Adrenal gland (tissue), 12 donors: ENCODE data around the gene DOCK1. TPM values are rescaled to one million over a fixed set of nuclear protein-coding genes. Genes with fewer than 3 reads are reported as not detected.
"Not testable (repeated sequence)": the region's sequence is repeated elsewhere in the genome, so short reads cannot be mapped to it uniquely, and the experiment has no call there.

Experiments used
- DNase-seq, 7 donors: peaks; one replicate each; pipeline ENCODE4 v3.0.0-alpha.2; 2019 to 2020
- H3K27ac ChIP-seq, 5 donors: fragments of 200-600 bp; sonication (generic) in 4 of 5; 1 replicate in 3 of 5; 2 replicates in 2 of 5; pipeline versions ENCODE4 v1.5.1 to v1.8.0; 2016 to 2020; ENCODE audit warnings: mild to moderate bottlenecking in 1 of 5
- H3K27me3 ChIP-seq: fragments of 200-600 bp; 2 replicates; pipeline ENCODE4 v1.8.0; 2021
- H3K36me3 ChIP-seq, 2 donors: fragments of 200-600 bp; replicated peaks in 1 of 2; 1 replicate in 1 of 2; 2 replicates in 1 of 2; pipeline versions ENCODE4 v1.5.1 to v1.8.0; 2018 to 2022
- H3K4me1 ChIP-seq, 2 donors: fragments of 200-600 bp; replicated peaks in 1 of 2; 1 replicate in 1 of 2; 2 replicates in 1 of 2; pipeline versions ENCODE4 v1.5.1 to v1.8.0; 2018 to 2021
- H3K4me3 ChIP-seq, 4 donors: fragments of 200-600 bp; sonication (generic) in 3 of 4; one replicate each; pipeline ENCODE4 v1.5.1; 2016 to 2018
- H3K9me3 ChIP-seq, 3 donors: fragments of 200-600 bp; sonication (generic) in 1 of 3; replicated peaks in 1 of 3; 1 replicate in 2 of 3; 2 replicates in 1 of 3; pipeline versions ENCODE4 v1.5.1 to v1.8.0; 2016 to 2021
- CTCF ChIP-seq, 6 experiments: fragments of 450-650 bp in 4 of 6; fragments of 200-600 bp in 2 of 6; sonication (generic) in 1 of 6; IDR thresholded peaks; 1 replicate in 5 of 6; 2 replicates in 1 of 6; pipeline versions ENCODE4 v1.5.1 to v1.8.0; 2016 to 2021; ENCODE audit warnings: antibody characterized with exemption in 6 of 6, mild to moderate bottlenecking in 2 of 6, moderate library complexity in 1 of 6
- POLR2A ChIP-seq, 2 donors: fragments of 450-650 bp; IDR thresholded peaks; one replicate each; pipeline ENCODE4 v1.6.1; 2017; ENCODE audit warnings: antibody characterized with exemption in 2 of 2, mild to moderate bottlenecking in 2 of 2, moderate library complexity in 1 of 2
- WGBS, 4 donors: extraction: QIAGEN DNeasy Blood & Tissue Kit in 2 of 4; methylation state at CpG; one replicate each; pipeline versions ENCODE4 v1.1.5 to v1.1.7; 2013 to 2017; 5-methylcytosine and 5-hydroxymethylcytosine counted together
- intact Hi-C, 2 donors: fragments of 100-400 bp; cut with DNase I; formaldehyde crosslinking; loops; one replicate each; pipeline versions ENCODE4 v1.14.1 to v1.15.0; 2022 to 2023
- polyA plus RNA-seq, 3 donors: library from polyadenylated mRNA; stranded (reverse); fragments of 200-250 nt in 2 of 3; fragments of 350-450 nt in 1 of 3; fragmentation: Illumina TruSeq in 1 of 3; extraction: RNeasy Lipid Tissue Mini Kit (QIAGEN cat#74804) in 1 of 3; gene quantifications; one replicate each; pipeline ENCODE4 v1.2.3, GENCODE V29; 2013 to 2014
- total RNA-seq, 9 donors: library from RNA; depleted of rRNA in 4 of 9; stranded (reverse); fragments of >200 nt in 4 of 9; fragments of 120-200 nt in 1 of 9; fragmentation: NEBNext Ultra II Directional in 1 of 9; extraction: Animal tissue kit (Norgen Biotek cat#: 25700) in 1 of 9; gene quantifications; one replicate each; pipeline versions ENCODE4 v1.1.0 to v1.2.4, GENCODE V29; 2013 to 2023
- donor health status: healthy with polysubstance abuse.
- donor health status: Bipolar disorder and iron deficiency.
- donor health status: DM: yes; HTN: yes; CAD: no.
- donor health status: DM: no; HTN: no; CAD: no.
- donor health status: DM: no; HTN: no; CAD: no.
- donor health status: DM: yes; HTN: yes; CAD: no.

The DOCK1 gene
- total and polyA plus RNA-seq, 12 donors = 8.1 to 30.4 (median 21.6) TPM

- H3K27me3 ChIP-seq = no peaks in the 10 kb centered on the region
- WGBS, 4 donors = 95 to 99% (median 97%) methylated on average over 6 of the region's 6 CpGs
- DNase-seq = no peak
- intact Hi-C loops = no loop called here
- no peaks in the 10 kb centered on the region for H3K36me3 ChIP-seq
- no peak overlapping the region for H3K27ac ChIP-seq
- TF ChIP-seq POLR2A (IDR thresholded peaks at IDR 0.05) (no peak), CTCF (IDR thresholded peaks at IDR 0.05) (no peak)
- H3K4me1 ChIP-seq = no peaks in the 10 kb centered on the region
- H3K9me3 ChIP-seq = no peaks in the 10 kb centered on the region
- H3K4me3 ChIP-seq = no peak overlapping the region
These were observed 391.5 kb downstream of the DOCK1 start for GRCh38 chr10:127296696-127297095.

- H3K27me3 ChIP-seq = no peaks in the 10 kb centered on the region
- intact Hi-C loops = no loop called here
- no peak for DNase-seq
- no peak overlapping the region for H3K27ac ChIP-seq
- H3K4me1 ChIP-seq = no peaks in the 10 kb centered on the region
- WGBS, 4 donors = 75 to 90% (median 86%) methylated on average over 4 of the region's 4 CpGs
- no peak for TF ChIP-seq CTCF (IDR thresholded peaks at IDR 0.05)
- no peak for TF ChIP-seq POLR2A (IDR thresholded peaks at IDR 0.05)
- H3K9me3 ChIP-seq = no peaks in the 10 kb centered on the region
- H3K4me3 ChIP-seq = no peak overlapping the region
- H3K36me3 ChIP-seq = no peaks in the 10 kb centered on the region
These were observed 393.2 kb downstream of the DOCK1 start for GRCh38 chr10:127298381-127298780.

- H3K9me3 ChIP-seq, H3K4me3 ChIP-seq, H3K27me3 ChIP-seq, H3K36me3 ChIP-seq, H3K4me1 ChIP-seq, intact Hi-C loops, DNase-seq, H3K27ac ChIP-seq: not testable (repeated sequence)
- 95 to 100% (median 96%) methylated on average over 11 of the region's 11 CpGs for WGBS, 4 donors
These were observed 394.0 kb downstream of the DOCK1 start for GRCh38 chr10:127299192-127299591.

GRCh38 chr10:127299956-127300689 is 394.9 kb downstream of the DOCK1 start:
- Histone ChIP-seq H3K9me3 (no peaks in the 10 kb centered on the region), H3K27me3 (no peaks in the 10 kb centered on the region), H3K36me3 (no peaks in the 10 kb centered on the region), H3K27ac (no peak overlapping the region), H3K4me3 (no peak overlapping the region), H3K4me1 (no peaks in the 10 kb centered on the region)
- 89 to 92% (median 90%) methylated on average over 13 of the region's 13 CpGs for WGBS, 4 donors
- TF ChIP-seq POLR2A (IDR thresholded peaks at IDR 0.05) (no peak), CTCF (IDR thresholded peaks at IDR 0.05) (no peak)
- DNase-seq = no peak
- intact Hi-C loops = no loop called here

- H3K27me3 ChIP-seq = no peaks in the 10 kb centered on the region
- WGBS, 4 donors = 91 to 98% (median 95%) methylated on average over 11 of the region's 11 CpGs
These were observed 395.7 kb downstream of the DOCK1 start for GRCh38 chr10:127300868-127301321.

More at GRCh38 chr10:127300868-127301321, 395.7 kb downstream of the DOCK1 start:
- no peaks in the 10 kb centered on the region for H3K36me3 ChIP-seq
- DNase-seq = no peak
- intact Hi-C loops = no loop called here
- H3K9me3 ChIP-seq = no peaks in the 10 kb centered on the region
- H3K4me1 ChIP-seq = no peaks in the 10 kb centered on the region
- no peak for TF ChIP-seq POLR2A (IDR thresholded peaks at IDR 0.05)
- H3K27ac ChIP-seq = no peak overlapping the region
- no peak overlapping the region for H3K4me3 ChIP-seq
